NCI-H2171 (cell line): ENCODE results near the gene CADM4.

Experiments
- DNase-seq: peaks from one replicate; lab custom pipeline; 2025; lab: John Stamatoyannopoulos, UW

The CADM4 gene

DNA sequence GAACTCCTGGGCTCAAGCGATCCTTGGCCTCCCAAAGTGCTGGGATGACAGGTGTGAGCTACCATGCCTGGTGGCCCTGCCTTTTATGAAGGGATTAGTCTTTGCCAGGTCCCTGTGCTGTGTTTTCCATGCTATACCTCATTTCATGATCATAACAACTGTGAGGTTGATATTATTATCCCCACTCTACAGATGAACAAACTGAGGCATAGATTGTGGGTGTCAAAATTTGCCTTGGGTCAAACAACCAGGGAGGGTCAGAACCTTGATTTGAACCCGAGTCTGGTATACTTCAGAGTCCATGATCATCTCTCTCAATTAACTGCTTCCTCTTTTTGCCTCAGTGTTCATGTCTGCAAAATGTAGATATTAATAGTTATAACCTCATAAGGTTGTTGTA is 57.2 kb downstream of the CADM4 start:
- DNase-seq: no peak

DNA sequence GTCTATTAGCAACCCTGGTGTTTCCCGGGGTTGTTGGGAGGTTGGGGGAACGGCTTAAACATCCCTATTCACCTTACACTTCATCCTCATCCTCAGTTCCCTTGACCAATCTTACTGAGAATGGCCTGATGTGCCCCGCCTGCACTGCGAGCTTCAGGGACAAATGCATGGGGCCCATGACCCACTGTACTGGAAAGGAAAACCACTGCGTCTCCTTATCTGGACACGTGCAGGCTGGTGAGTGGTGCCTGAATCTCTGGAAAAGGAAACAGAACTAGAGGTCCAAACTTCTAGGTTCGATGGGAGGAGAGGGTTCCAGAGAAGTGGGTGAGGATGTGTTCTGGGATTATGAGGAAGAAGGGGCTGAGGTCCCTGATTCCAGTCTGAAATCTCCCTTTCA is 58.2 kb downstream of the CADM4 start:
- no peak for DNase-seq

DNA sequence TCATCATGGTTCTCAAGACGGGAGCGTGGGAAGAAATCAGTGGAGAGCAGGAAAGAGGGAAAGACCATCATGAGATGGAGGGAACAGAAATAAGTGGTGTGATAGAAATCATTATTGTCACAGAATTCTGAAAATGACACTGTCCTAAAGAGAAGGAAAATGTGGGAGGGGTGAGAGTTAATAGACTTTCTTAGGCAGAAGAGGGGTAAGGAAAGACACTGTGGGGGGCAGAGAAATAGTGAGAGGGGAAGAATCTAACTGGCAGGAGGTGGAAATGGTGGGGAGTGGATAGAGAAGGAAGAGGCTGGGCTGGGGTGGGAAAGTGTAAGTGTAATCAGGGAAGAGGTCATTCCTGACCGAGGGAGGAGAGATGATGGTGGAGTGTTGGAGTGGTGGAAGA is 60.9 kb downstream of the CADM4 start:
- no peak for DNase-seq

GRCh38 chr19:43575955-43576878 is 63.4 kb downstream of the CADM4 start:
- no peak for DNase-seq

GRCh38 chr19:43575156-43575950 is 64.3 kb downstream of the CADM4 start, which contains the start of the genes PINLYP and XRCC1:
Gene PINLYP (plus strand): TSS chr19:43575801. CDS start chr19:43577192, 1,391 bp downstream.
Gene XRCC1 (minus strand): TSS chr19:43575527. CDS start chr19:43575458, 69 bp downstream.
- peak; percentile 98 for DNase-seq

DNA sequence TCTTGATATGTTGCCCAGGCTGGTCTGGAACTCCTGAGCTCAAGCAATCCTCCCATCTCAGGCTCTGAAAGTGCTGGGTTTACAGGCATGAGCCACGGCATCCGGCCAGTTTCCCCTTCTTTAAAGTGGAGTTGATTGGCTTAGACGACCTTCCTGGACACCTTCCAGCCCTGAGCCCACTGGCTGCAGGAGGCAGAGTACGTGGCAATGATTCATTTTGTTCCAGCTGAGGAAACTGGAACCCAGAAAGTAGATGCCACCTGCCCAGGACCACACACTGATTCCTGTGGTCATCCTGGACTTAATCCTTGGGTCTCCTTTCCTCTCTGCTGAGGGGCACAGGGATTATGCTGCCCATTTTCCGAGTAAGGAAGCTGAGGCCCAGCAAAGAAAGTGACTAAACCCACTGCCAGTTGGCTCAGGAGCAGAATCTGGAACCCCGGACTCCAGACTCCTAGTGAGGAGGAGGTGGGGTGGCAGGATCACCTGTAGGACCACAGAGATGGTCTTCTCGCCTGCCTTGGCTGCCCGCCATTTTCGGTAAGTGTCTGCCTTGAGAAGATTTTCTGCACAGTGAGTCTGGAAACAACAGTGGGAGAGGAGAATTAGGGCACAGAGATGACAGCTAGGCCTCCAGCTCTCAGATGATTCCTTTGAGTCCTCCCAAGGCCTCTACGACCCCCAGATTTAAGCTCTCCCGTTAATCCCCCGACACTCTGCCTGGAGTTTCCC is 65.1 kb downstream of the CADM4 start:
- DNase-seq: no peak
